KOPT-K1 (cell line): Measurements from ENCODE around the gene VBP1.
"Not testable (repeated sequence)": the region's sequence is repeated elsewhere in the genome, so short reads cannot be mapped to it uniquely, and the experiment has no call there.

ENCODE experiments used
- H3K27ac ChIP-seq: fragments of 200-600 bp; sonication (generic); 2 replicates; pipeline ENCODE4 v1.5.1; 2016; ENCODE audit warnings: antibody characterized with exemption, mild to moderate bottlenecking, low read depth, low read length; ENCODE audit not compliant: poor library complexity, severe bottlenecking
- H3K36me3 ChIP-seq: fragments of 200-600 bp; sonication (generic); 2 replicates; pipeline ENCODE4 v1.5.1; 2017; ENCODE audit warnings: antibody characterized with exemption, mild to moderate bottlenecking, low read length, moderate library complexity; ENCODE audit not compliant: insufficient read depth
- H3K9me3 ChIP-seq: fragments of 200-600 bp; sonication (generic); 2 replicates; pipeline ENCODE4 v1.5.1; 2017; ENCODE audit warnings: antibody characterized with exemption, low read length, mild to moderate bottlenecking; ENCODE audit not compliant: insufficient read depth, poor library complexity, severe bottlenecking

Gene VBP1

GRCh38 chrX:155216179-155216939, at the start of gene VBP1:
TSS of gene VBP1 (plus strand) at chrX:155216460. CDS start at chrX:155216483, 23 bp downstream.
- Histone ChIP-seq H3K27ac (peak within 1 kb of the TSS; percentile 91), H3K9me3 (no peaks in the 10 kb centered on the region), H3K36me3 (peaks cover 15% of the 10 kb centered on the region)

- Histone ChIP-seq H3K27ac (no peak overlapping the region), H3K9me3 (no peaks in the 10 kb centered on the region), H3K36me3 (no peaks in the 10 kb centered on the region)
These were observed 46.4 kb upstream of the VBP1 start for GRCh38 chrX:155169881-155170280.

GRCh38 chrX:155179346-155179997, 36.8 kb upstream of the VBP1 start:
- H3K27ac ChIP-seq = no peak overlapping the region
- no peaks in the 10 kb centered on the region for H3K9me3 ChIP-seq
- no peaks in the 10 kb centered on the region for H3K36me3 ChIP-seq

GRCh38 chrX:155188786-155189185, 27.5 kb upstream of the VBP1 start:
- Histone ChIP-seq H3K36me3 (no peaks in the 10 kb centered on the region), H3K9me3 (peaks cover 9% of the 10 kb centered on the region), H3K27ac (peak overlapping the region; percentile 32)

- no peaks in the 10 kb centered on the region for H3K9me3 ChIP-seq
- H3K36me3 ChIP-seq = no peaks in the 10 kb centered on the region
- H3K27ac ChIP-seq = no peak overlapping the region
These were observed 5.1 kb upstream of the VBP1 start for GRCh38 chrX:155211208-155211607.

GRCh38 chrX:155213731-155214130, 2.5 kb upstream of the VBP1 start:
- H3K27ac ChIP-seq = no peak overlapping the region
- no peaks in the 10 kb centered on the region for H3K36me3 ChIP-seq
- H3K9me3 ChIP-seq = no peaks in the 10 kb centered on the region

- Histone ChIP-seq H3K27ac (peak overlapping the region; percentile 91), H3K9me3 (no peaks in the 10 kb centered on the region), H3K36me3 (peaks cover 7% of the 10 kb centered on the region; the same call in 1 of the 2 replicates)
These were observed 649 bp upstream of the VBP1 start for GRCh38 chrX:155215443-155216178.

GRCh38 chrX:155216940-155217440, 730 bp downstream of the VBP1 start:
- Histone ChIP-seq H3K27ac (peak overlapping the region; percentile 91), H3K9me3 (no peaks in the 10 kb centered on the region), H3K36me3 (peaks cover 21% of the 10 kb centered on the region)

GRCh38 chrX:155218777-155219176, 2.5 kb downstream of the VBP1 start:
- H3K27ac ChIP-seq = no peak overlapping the region
- H3K9me3 ChIP-seq = no peaks in the 10 kb centered on the region
- peaks cover 31% of the 10 kb centered on the region for H3K36me3 ChIP-seq

- Histone ChIP-seq H3K9me3 (no peaks in the 10 kb centered on the region), H3K27ac (no peak overlapping the region), H3K36me3 (peaks cover 51% of the 10 kb centered on the region)
These were observed 5.1 kb downstream of the VBP1 start for GRCh38 chrX:155221351-155221750.

GRCh38 chrX:155223746-155224145, 7.5 kb downstream of the VBP1 start:
- H3K36me3 ChIP-seq = peaks cover 73% of the 10 kb centered on the region
- H3K9me3 ChIP-seq, H3K27ac ChIP-seq: not testable (repeated sequence)

- Histone ChIP-seq H3K36me3 (peaks cover 84% of the 10 kb centered on the region), H3K9me3 (no peaks in the 10 kb centered on the region), H3K27ac (no peak overlapping the region)
These were observed 9.5 kb downstream of the VBP1 start for GRCh38 chrX:155225774-155226173.

GRCh38 chrX:155231163-155231562, 14.9 kb downstream of the VBP1 start:
- Histone ChIP-seq H3K27ac (no peak overlapping the region), H3K36me3 (peaks cover 93% of the 10 kb centered on the region), H3K9me3 (no peaks in the 10 kb centered on the region)

- Histone ChIP-seq H3K27ac (no peak overlapping the region), H3K9me3 (no peaks in the 10 kb centered on the region), H3K36me3 (peaks cover 93% of the 10 kb centered on the region)
These were observed 19.6 kb downstream of the VBP1 start for GRCh38 chrX:155235891-155236290.

GRCh38 chrX:155237719-155238118, 21.5 kb downstream of the VBP1 start:
- Histone ChIP-seq H3K27ac (no peak overlapping the region), H3K36me3 (peaks cover 92% of the 10 kb centered on the region), H3K9me3 (no peaks in the 10 kb centered on the region)
